PC-9 (cell line): ENCODE data around the gene ASB8. TPM values are rescaled to one million over a fixed set of nuclear protein-coding genes. Genes with fewer than 3 reads are reported as not detected.

Source experiments
- BruUV-seq: library from RNA; stranded (reverse); fragments of 400-500 nt; replicated peaks from 2 replicates; lab custom pipeline; 2021; lab: Mats Ljungman, UMichigan
- CTCF ChIA-PET: fragments of 300-600 bp; sonication (Branson Sonifier 250); formaldehyde crosslinking; loops from one replicate; lab custom pipeline; 2022; ENCODE audit warnings: antibody characterized with exemption; lab: Charles Lee
- POLR2A ChIA-PET: fragments of 300-600 bp; sonication (Branson Sonifier 250); formaldehyde crosslinking; loops from one replicate; lab custom pipeline; 2022; ENCODE audit warnings: antibody characterized with exemption; ENCODE audit not compliant: unreplicated experiment; lab: Charles Lee
- DNase-seq, 2 experiments: peaks; one replicate each; pipeline versions ENCODE4 v3.0.0 to v3.0.0-alpha.2; 2015 to 2022; ENCODE audit warnings: mixed read lengths in 1 of 2
- H2AFZ ChIP-seq: fragments of 200-600 bp; sonication (generic); 2 replicates; pipeline ENCODE4 v1.8.1; 2017; ENCODE audit warnings: antibody characterized with exemption
- H3F3A ChIP-seq: fragments of 200-600 bp; sonication (generic); 2 replicates; pipeline ENCODE4 v1.8.1; 2017; ENCODE audit warnings: antibody characterized with exemption, mild to moderate bottlenecking, low read depth; ENCODE audit not compliant: insufficient read depth
- H3K27ac ChIP-seq: fragments of 200-600 bp; sonication (generic); 2 replicates; pipeline ENCODE4 v1.6.1; 2016; ENCODE audit warnings: mixed run types
- H3K27me3 ChIP-seq: fragments of 200-600 bp; sonication (generic); 2 replicates; pipeline ENCODE4 v1.6.1; 2016; ENCODE audit warnings: low read depth, mixed run types; ENCODE audit not compliant: insufficient read depth
- H3K36me3 ChIP-seq: fragments of 200-600 bp; sonication (generic); 2 replicates; pipeline ENCODE4 v1.6.1; 2016; ENCODE audit warnings: low read depth, mixed run types
- H3K4me1 ChIP-seq: fragments of 200-600 bp; sonication (generic); replicated peaks from 2 replicates; pipeline ENCODE4 v1.6.1; 2016; ENCODE audit warnings: mixed run types; ENCODE audit not compliant: insufficient read depth
- H3K4me2 ChIP-seq: fragments of 200-600 bp; sonication (generic); 2 replicates; pipeline ENCODE4 v1.6.1; 2017; ENCODE audit warnings: mixed run types
- H3K4me3 ChIP-seq: fragments of 200-600 bp; sonication (generic); 2 replicates; pipeline ENCODE4 v1.6.1; 2016; ENCODE audit warnings: mixed run types
- H3K79me2 ChIP-seq: fragments of 200-600 bp; sonication (generic); 2 replicates; pipeline ENCODE4 v1.6.1; 2017; ENCODE audit warnings: low read depth, mixed run types
- H3K9me2 ChIP-seq: fragments of 200-600 bp; sonication (generic); 2 replicates; pipeline ENCODE4 v1.8.1; 2017; ENCODE audit warnings: mild to moderate bottlenecking; ENCODE audit not compliant: insufficient read depth
- H3K9me3 ChIP-seq: fragments of 200-600 bp; sonication (generic); 2 replicates; pipeline ENCODE4 v1.8.1; 2016; ENCODE audit warnings: low read depth; ENCODE audit not compliant: insufficient read depth
- H4K20me1 ChIP-seq: fragments of 200-600 bp; sonication (generic); 2 replicates; pipeline ENCODE4 v1.8.1; 2017; ENCODE audit not compliant: insufficient read depth
- CTCF ChIP-seq: fragments of 200-600 bp; sonication (generic); conservative IDR thresholded peaks from 2 replicates; pipeline ENCODE4 v1.6.1; 2017; ENCODE audit warnings: mixed run types, antibody characterized with exemption, mild to moderate bottlenecking, moderate library complexity
- EZH2 ChIP-seq: fragments of 200-600 bp; sonication (generic); IDR thresholded peaks from 2 replicates; pipeline ENCODE4 v1.8.0; 2017; ENCODE audit warnings: antibody characterized with exemption, low read depth
- intact Hi-C: fragments of 100-400 bp; cut with micrococcal nuclease; formaldehyde crosslinking; loops from one replicate; pipeline ENCODE4 v1.10.0; 2022; ENCODE audit not compliant: unreplicated experiment
- total RNA-seq: library from RNA; stranded (reverse); gene quantifications from 2 replicates; pipeline ENCODE4 v1.2.3, GENCODE V29; 2021

Gene ASB8
- total RNA-seq, 1 experiment from 2014 or later = 25.1 TPM

GRCh38 chr12:48180857-48181495 lies 23.7 kb upstream of the ASB8 start:
- no peak overlapping the region for H3K4me3 ChIP-seq
- H3F3A ChIP-seq = no peaks in the 10 kb centered on the region
- no peaks in the 10 kb centered on the region for H3K9me2 ChIP-seq
- peaks cover 21% of the 10 kb centered on the region for H3K27me3 ChIP-seq
- H3K4me1 ChIP-seq = peaks cover 3% of the 10 kb centered on the region
- intact Hi-C loops = loop anchor here (10.0 kb wide), 1 partner anchor 434 kb away; no protein-coding TSS in a partner anchor
- no peak overlapping the region for H3K4me2 ChIP-seq
- ChIA-PET POLR2A (no interaction called here), CTCF (interaction anchor here (0.6 kb wide), 1 partner anchor 454 kb away, joined by 5 read pairs; no protein-coding TSS in a partner anchor)
- no TSS peak for BruUV-seq
- H3K79me2 ChIP-seq = no peaks in the 10 kb centered on the region
- H3K27ac ChIP-seq = no peak overlapping the region
- no peaks in the 10 kb centered on the region for H3K9me3 ChIP-seq
- no peak overlapping the region for H2AFZ ChIP-seq
- H4K20me1 ChIP-seq = no peaks in the 10 kb centered on the region
- no peaks in the 10 kb centered on the region for H3K36me3 ChIP-seq
- TF ChIP-seq EZH2 = no peak
- DNase-seq = no peak

- no peak for TF ChIP-seq CTCF
- TF ChIP-seq EZH2 = no peak
- BruUV-seq = no TSS peak
- intact Hi-C loops = loop anchor here (10.0 kb wide), 1 partner anchor 434 kb away; no protein-coding TSS in a partner anchor
- Histone ChIP-seq H3K79me2 (no peaks in the 10 kb centered on the region), H3K9me3 (no peaks in the 10 kb centered on the region), H3K4me1 (peaks cover 8% of the 10 kb centered on the region), H2AFZ (no peak overlapping the region), H3K27me3 (peaks cover 21% of the 10 kb centered on the region), H3F3A (no peaks in the 10 kb centered on the region), H3K36me3 (no peaks in the 10 kb centered on the region), H4K20me1 (no peaks in the 10 kb centered on the region), H3K27ac (no peak overlapping the region), H3K4me3 (no peak overlapping the region), H3K4me2 (no peak overlapping the region), H3K9me2 (no peaks in the 10 kb centered on the region)
- ChIA-PET CTCF (no interaction called here), POLR2A (no interaction called here)
- no peak for DNase-seq
Measured at GRCh38 chr12:48180424-48180823, 23.1 kb upstream of the ASB8 start.

- no peak for DNase-seq
- Histone ChIP-seq H3F3A (no peaks in the 10 kb centered on the region), H3K27ac (no peak overlapping the region), H3K4me2 (no peak overlapping the region), H3K79me2 (no peaks in the 10 kb centered on the region), H3K4me3 (no peak overlapping the region), H3K9me2 (no peaks in the 10 kb centered on the region), H3K4me1 (peaks cover 8% of the 10 kb centered on the region), H2AFZ (no peak overlapping the region), H4K20me1 (no peaks in the 10 kb centered on the region), H3K36me3 (no peaks in the 10 kb centered on the region), H3K27me3 (peaks cover 21% of the 10 kb centered on the region), H3K9me3 (no peaks in the 10 kb centered on the region)
- TF ChIP-seq CTCF (no peak), EZH2 (no peak)
- CTCF ChIA-PET = interaction anchor here (0.6 to 0.9 kb wide), 2 partner anchors 309 to 436 kb away, joined by 3 read pairs; no protein-coding TSS in a partner anchor
- intact Hi-C loops = no loop called here
- BruUV-seq = no TSS peak
- POLR2A ChIA-PET = no interaction called here
Measured at GRCh38 chr12:48179466-48179865, 22.2 kb upstream of the ASB8 start.
